Astrocyte (in vitro differentiated cells and primary cell): Measurements from ENCODE around the gene TMEM198.

Experiments used
- CTCF ChIP-seq: IDR thresholded peaks from 2 replicates; pipeline ENCODE4 v1.5.1; 2011; ENCODE audit warnings: low read depth, mild to moderate bottlenecking, inconsistent platforms, low read length, moderate library complexity; ENCODE audit not compliant: insufficient read depth
- EZH2 ChIP-seq: IDR thresholded peaks from 2 replicates; pipeline ENCODE4 v1.6.1; 2012; ENCODE audit warnings: mild to moderate bottlenecking, low read length, inconsistent platforms; ENCODE audit not compliant: insufficient read depth

- TF ChIP-seq CTCF = no peak
- TF ChIP-seq EZH2 = no peak
These were observed 15.5 kb downstream of the TMEM198 start for GRCh38 chr2:219559156-219559915.
